Activated CD8-positive, alpha-beta memory T cell treated with anti-CD3 and anti-CD28 coated beads, Interleukin-2, amount 10 ng/mL, durations not matched to agents 7 days and 5 days (primary cell): ENCODE measurements around the gene MED29. TPM values are rescaled to one million over a fixed set of nuclear protein-coding genes. Genes with fewer than 3 reads are reported as not detected.

Experiments
- ATAC-seq: fragments of 150-1000 bp; cut with Tn5 transposase; one replicate; pipeline ENCODE4 v1.10.0; 2021; ENCODE audit warnings: moderate library complexity
- CTCF ChIA-PET: fragments of 350-600 bp; sonication (Branson Sonifier 250); formaldehyde crosslinking; loops from one replicate; lab custom pipeline; 2021; ENCODE audit warnings: antibody characterized with exemption; lab: Charles Lee
- DNase-seq: peaks from one replicate; pipeline ENCODE4 v3.0.0-alpha.2; 2020
- H3K27ac Mint-ChIP-seq: one replicate; pipeline ENCODE4 v1.8.0; 2021; ENCODE audit warnings: mild to moderate bottlenecking, mixed read lengths
- H3K27me3 Mint-ChIP-seq: one replicate; pipeline ENCODE4 v1.8.0; 2021; ENCODE audit warnings: mixed read lengths
- H3K36me3 Mint-ChIP-seq: one replicate; pipeline ENCODE4 v1.8.0; 2021; ENCODE audit warnings: mild to moderate bottlenecking, mixed read lengths
- H3K4me1 Mint-ChIP-seq: one replicate; pipeline ENCODE4 v1.8.0; 2021; ENCODE audit warnings: mixed read lengths
- H3K4me3 Mint-ChIP-seq: one replicate; pipeline ENCODE4 v1.8.0; 2021; ENCODE audit warnings: mild to moderate bottlenecking, moderate library complexity, mixed read lengths
- H3K9me3 Mint-ChIP-seq: one replicate; pipeline ENCODE4 v1.8.0; 2022; ENCODE audit warnings: low read depth, mixed read lengths
- total RNA-seq, 2 experiments: library from RNA; stranded (reverse); gene quantifications; one replicate each; pipeline ENCODE4 v1.2.3, GENCODE V29; 2021

The MED29 gene
- total RNA-seq, 2 experiments from 2014 or later: 31.0 to 31.2 TPM

DNA sequence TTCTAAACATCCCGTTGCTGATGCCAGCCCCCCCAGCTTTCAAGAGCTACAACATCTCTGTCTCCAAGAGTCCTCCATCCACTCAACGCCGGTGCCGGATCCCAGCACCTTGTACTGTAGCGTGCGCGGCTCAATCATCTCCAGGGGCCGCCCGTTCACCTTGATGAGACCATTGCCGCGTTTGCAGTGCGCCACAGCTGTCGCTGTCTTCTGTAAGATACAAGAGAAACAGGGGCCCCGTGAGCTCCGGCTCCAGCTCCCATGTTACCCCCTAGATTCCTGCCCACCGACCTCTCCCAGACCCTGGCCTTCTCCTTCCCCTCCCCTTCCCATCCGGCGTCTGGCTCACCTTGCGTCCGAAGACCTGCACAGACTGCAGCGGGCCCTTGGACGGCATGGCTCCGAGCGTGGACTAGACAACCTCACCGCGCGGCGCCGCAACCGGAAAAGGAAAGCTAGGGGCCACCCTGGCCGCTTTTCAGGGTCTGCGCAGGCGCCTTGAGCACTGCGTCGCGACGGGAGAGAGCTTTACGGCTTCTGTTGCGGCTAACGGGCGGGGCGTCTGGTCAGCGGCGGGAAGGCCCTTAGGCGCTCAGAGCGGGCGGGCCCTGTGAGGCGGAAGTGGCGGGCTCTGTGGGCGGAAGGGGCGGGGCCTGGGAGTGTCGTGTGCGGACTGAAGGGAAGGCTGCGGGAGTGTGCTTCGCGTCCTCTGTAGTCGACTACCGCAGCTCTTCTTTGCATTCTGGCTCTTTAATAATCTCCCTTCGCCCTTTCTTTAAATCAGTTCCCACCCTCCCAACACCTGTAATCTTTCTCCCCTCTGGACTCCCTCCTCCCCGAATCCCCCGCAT lies 44.5 kb downstream of the MED29 start, which contains the start of gene RPS16:
TSS of gene RPS16 (minus strand) at position 451 of the 851 bp plus-strand sequence. CDS start at position 397, 54 bp downstream.
- Mint-ChIP-seq H3K9me3 (no peaks in the 10 kb centered on the region), H3K27ac (peak within 1 kb of the TSS; percentile 99), H3K4me3 (peak within 1 kb of the TSS; percentile 99), H3K27me3 (peaks cover 4% of the 10 kb centered on the region), H3K4me1 (peaks cover 55% of the 10 kb centered on the region), H3K36me3 (peaks cover 36% of the 10 kb centered on the region)
- peak; percentile 99 for DNase-seq
- CTCF ChIA-PET: interaction anchor here (0.6 to 3.4 kb wide), 21 partner anchors 9 to 535 kb away, joined by 3 to 20 read pairs (median 4); partner anchors contain the start of genes EID2, EID2B, MED29 and PAF1
- peak; percentile 87 for ATAC-seq

DNA sequence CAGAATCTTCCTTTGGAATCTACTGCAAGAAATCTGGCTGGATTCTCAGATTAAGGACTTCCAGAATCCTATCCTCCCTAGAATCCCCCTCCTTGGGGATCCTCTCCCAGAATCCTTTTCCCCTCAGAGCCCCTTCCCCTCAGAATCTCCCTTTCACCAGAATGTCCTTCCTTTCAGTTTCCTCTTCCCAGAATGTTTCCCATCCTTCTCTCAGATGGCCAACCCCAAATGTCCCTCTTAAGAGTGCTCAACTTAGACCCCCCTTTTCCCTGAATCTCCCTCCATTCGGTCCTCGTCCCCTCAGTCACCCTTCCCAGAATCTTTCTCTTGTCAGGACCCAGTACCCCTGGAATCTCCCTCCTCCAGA lies 45.2 kb downstream of the MED29 start:
- DNase-seq (no peak), ATAC-seq (no peak)
- peak overlapping the region; percentile 99 for H3K4me3 Mint-ChIP-seq
- CTCF ChIA-PET: interaction anchor here (0.6 to 3.4 kb wide), 15 partner anchors 8 to 534 kb away, joined by 3 to 20 read pairs (median 5); partner anchors contain the start of genes EID2B, MED29, PAF1 and PLEKHG2
- H3K36me3 Mint-ChIP-seq: peaks cover 34% of the 10 kb centered on the region
- H3K27ac Mint-ChIP-seq: peak overlapping the region; percentile 99
- H3K4me1 Mint-ChIP-seq: peaks cover 50% of the 10 kb centered on the region
- H3K9me3 Mint-ChIP-seq: no peaks in the 10 kb centered on the region
- H3K27me3 Mint-ChIP-seq: peaks cover 4% of the 10 kb centered on the region

DNA sequence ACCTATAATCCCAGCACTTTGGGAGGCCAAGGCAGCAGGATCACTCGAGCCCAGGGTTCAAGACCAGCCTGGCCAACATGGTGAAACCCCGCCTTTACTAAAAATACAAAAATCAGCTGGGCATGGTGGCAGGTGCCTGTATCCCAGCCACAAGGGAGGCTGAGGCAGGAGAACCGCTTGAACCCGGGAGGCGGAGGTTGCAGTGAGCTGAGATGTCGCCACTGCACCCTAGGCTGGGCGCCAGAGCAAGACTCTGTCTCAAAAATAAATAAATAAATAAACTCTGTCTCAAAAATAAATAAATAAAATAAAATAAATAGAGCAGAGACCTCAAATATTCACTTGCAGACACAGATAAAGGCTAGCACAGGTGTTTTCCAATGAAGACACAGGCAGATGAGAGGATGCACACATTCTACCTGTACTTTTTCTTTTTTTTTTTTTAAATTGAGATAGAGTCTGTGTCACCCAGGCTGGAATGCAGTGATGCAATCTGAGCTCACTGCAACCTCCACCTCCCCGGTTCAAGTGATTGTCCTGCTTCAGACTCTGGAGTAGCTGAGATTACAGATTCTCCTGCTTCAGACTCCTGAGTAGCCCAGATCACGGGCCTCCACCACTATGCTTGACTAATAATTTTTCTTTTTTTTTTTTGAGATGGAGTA lies 47.2 kb downstream of the MED29 start:
- peaks cover 38% of the 10 kb centered on the region for H3K4me1 Mint-ChIP-seq
- no peak overlapping the region for H3K4me3 Mint-ChIP-seq
- H3K27me3 Mint-ChIP-seq: peaks cover 4% of the 10 kb centered on the region

DNA sequence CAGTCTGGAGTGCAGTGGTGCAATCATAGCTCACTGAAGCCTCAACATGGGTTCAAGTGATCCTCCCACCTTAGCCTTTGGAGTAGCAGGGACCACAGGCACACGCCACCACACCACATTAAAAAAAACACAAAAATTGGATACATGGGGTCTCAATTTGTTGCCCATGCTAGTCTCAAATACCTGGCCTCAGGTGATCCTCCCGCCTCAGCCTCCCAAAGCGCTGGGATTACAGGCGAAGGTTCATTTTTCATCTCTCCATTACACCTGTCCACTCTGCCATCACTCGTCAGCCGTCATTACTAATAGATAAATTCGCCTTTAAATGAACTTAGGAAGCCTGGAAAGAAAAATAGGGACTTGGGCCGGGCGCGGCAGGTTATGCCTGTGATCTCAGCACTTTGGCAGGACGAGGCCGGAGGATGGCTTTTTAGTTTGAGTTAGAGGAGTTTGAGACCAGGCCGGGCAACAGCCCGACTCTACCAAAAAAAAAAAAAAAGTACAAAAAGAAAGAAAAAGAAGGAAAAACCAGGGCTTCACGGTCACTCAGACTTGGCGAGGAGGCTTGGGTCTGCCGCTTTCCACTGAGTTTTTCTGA lies 53.5 kb downstream of the MED29 start:
- Mint-ChIP-seq H3K9me3 (no peaks in the 10 kb centered on the region), H3K4me1 (peaks cover 51% of the 10 kb centered on the region), H3K4me3 (peak overlapping the region; percentile 100), H3K27me3 (no peaks in the 10 kb centered on the region), H3K36me3 (peaks cover 25% of the 10 kb centered on the region), H3K27ac (peak overlapping the region; percentile 99)
- no peak for ATAC-seq
- CTCF ChIA-PET: interaction anchor here (0.6 to 3.4 kb wide), 9 partner anchors 9 to 1042 kb away, joined by 3 to 18 read pairs (median 5); partner anchors contain the start of genes EID2B, FAM98C and RPS16
- DNase-seq: no peak

More for the DNA sequence above, 47.2 kb downstream of the MED29 start:
- DNase-seq (no peak), ATAC-seq (no peak)
- no peaks in the 10 kb centered on the region for H3K9me3 Mint-ChIP-seq
- CTCF ChIA-PET: interaction anchor here (0.6 to 5.1 kb wide), 5 partner anchors 67 to 1092 kb away, joined by 3 to 59 read pairs (median 4); partner anchors contain the start of gene EID2B
- peaks cover 24% of the 10 kb centered on the region for H3K36me3 Mint-ChIP-seq
- H3K27ac Mint-ChIP-seq: no peak overlapping the region

DNA sequence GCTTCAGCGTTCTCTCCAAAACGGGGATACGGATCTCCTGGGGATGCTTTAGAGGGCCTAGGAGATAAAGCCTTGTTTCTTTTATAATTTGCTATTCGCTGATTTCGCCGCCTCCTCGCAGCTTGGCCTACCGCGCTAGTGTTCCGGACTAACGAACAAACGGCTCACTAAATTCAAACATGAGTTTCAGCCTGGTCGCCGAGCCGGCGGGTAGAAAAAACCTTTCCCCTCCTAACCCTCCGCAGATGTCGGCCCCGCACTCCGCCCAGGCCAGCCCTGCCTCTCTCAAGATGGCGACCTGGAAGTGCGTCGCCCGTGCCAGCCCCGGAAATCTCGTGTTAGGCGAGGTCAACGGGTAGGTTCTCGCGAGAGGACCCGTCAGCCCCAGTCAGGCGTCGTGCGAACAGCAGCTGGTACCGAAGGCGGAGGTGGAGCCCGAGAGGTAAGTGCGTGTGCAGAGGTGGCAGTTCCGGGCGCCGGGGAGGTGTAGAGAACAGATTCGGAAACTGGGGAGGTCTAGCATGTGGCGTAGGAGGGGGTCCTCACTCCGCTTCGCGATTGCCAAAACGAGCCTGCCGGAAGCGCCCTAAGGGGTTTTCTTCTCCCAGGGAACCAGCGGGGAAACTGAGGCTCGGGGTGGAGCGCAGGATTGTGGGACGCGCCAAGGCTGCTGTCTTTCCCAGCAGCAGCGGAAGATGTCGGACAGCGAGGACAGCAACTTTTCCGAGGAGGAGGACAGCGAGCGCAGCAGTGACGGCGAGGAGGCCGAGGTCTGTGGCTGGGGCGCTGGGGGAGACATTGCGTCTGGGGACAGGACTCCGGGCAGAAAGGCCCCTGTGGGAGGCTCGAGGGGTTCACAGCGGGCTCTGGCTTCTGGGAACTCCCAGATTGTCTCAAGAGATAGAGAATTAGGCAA lies 54.3 kb downstream of the MED29 start, which contains the start of gene SUPT5H:
TSS of gene SUPT5H (plus strand) at position 387 of the 916 bp plus-strand sequence. CDS start at position 696, 309 bp downstream.
- Mint-ChIP-seq H3K4me1 (peaks cover 52% of the 10 kb centered on the region), H3K4me3 (peak within 1 kb of the TSS; percentile 100), H3K27ac (peak within 1 kb of the TSS; percentile 99), H3K9me3 (no peaks in the 10 kb centered on the region), H3K36me3 (peaks cover 25% of the 10 kb centered on the region), H3K27me3 (no peaks in the 10 kb centered on the region)
- DNase-seq (peak; percentile 99), ATAC-seq (peak; percentile 94)
- CTCF ChIA-PET: interaction anchor here (0.6 to 3.4 kb wide), 9 partner anchors 10 to 1043 kb away, joined by 3 to 18 read pairs (median 5); partner anchors contain the start of genes EID2B, FAM98C and RPS16

DNA sequence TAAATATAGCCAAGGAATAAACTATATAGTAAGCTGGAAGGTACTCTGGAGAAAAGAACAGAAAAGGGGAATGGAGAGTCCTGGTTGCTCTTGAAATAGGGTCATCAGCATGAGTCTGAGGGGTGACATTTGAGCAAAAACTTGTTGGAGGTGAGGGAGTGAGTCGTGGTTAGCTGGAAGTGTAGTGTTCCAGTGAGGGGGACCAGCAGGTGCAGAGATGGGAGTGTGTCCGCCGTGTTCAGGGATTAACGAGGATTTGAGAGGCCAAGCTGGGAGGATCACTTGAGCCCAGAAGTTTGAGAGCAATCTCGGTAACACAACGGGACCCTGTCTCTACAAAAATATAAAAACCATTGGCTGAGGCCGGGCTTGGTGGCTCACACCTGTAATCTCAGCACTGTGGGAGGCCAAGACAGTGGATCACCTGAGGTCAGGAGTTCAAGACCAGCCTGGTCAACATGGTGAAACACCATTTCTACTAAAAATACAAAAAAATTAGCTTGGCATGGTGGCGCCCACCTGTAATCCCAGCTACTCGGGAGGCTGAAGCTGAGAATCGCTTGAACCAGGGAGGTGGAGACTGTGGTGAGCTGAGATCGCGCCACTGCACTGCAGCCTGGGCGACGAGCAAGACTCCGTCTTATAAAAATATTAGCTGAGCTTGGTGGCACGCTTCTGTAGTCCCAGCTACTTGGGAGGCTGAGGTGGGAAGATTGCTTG lies 55.3 kb downstream of the MED29 start:
- Mint-ChIP-seq H3K4me3 (peak overlapping the region; percentile 100), H3K9me3 (no peaks in the 10 kb centered on the region), H3K27me3 (no peaks in the 10 kb centered on the region), H3K4me1 (peaks cover 54% of the 10 kb centered on the region), H3K36me3 (peaks cover 29% of the 10 kb centered on the region), H3K27ac (peak overlapping the region; percentile 99)
- no peak for ATAC-seq
- CTCF ChIA-PET: interaction anchor here (0.9 to 3.4 kb wide), 3 partner anchors 28 to 87 kb away, joined by 3 to 18 read pairs (median 16); partner anchors contain the start of gene EID2B
- DNase-seq: no peak

DNA sequence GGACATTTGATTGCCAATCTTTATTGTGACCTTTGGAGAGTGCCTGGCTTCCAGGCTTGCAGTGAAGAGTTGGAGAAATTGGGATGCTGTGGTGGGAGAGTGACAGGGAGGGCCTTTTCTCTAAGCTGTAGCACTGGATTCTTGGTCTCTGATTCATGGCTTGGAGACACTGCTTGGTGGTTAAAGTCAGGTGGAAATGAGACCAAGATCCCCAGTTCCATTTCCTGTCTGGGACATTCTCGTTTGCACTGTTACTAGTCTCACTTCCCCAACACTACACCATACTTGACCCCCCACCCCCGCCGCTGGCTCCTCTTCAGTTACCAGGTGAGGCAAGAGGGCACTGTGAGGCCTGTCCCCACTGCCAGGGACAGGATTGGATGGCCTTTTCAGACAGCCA lies 57.1 kb downstream of the MED29 start:
- H3K4me3 Mint-ChIP-seq: peak overlapping the region; percentile 100
- H3K4me1 Mint-ChIP-seq: peaks cover 65% of the 10 kb centered on the region
- CTCF ChIA-PET: interaction anchor here (0.8 to 1.4 kb wide), 6 partner anchors 13 to 395 kb away, joined by 3 to 5 read pairs (median 3); partner anchors contain the start of genes EID2B, RPS16 and SAMD4B
- peak overlapping the region; percentile 99 for H3K27ac Mint-ChIP-seq
- no peak for DNase-seq
- peaks cover 43% of the 10 kb centered on the region for H3K36me3 Mint-ChIP-seq
- no peaks in the 10 kb centered on the region for H3K27me3 Mint-ChIP-seq
- no peaks in the 10 kb centered on the region for H3K9me3 Mint-ChIP-seq
- ATAC-seq: no peak

DNA sequence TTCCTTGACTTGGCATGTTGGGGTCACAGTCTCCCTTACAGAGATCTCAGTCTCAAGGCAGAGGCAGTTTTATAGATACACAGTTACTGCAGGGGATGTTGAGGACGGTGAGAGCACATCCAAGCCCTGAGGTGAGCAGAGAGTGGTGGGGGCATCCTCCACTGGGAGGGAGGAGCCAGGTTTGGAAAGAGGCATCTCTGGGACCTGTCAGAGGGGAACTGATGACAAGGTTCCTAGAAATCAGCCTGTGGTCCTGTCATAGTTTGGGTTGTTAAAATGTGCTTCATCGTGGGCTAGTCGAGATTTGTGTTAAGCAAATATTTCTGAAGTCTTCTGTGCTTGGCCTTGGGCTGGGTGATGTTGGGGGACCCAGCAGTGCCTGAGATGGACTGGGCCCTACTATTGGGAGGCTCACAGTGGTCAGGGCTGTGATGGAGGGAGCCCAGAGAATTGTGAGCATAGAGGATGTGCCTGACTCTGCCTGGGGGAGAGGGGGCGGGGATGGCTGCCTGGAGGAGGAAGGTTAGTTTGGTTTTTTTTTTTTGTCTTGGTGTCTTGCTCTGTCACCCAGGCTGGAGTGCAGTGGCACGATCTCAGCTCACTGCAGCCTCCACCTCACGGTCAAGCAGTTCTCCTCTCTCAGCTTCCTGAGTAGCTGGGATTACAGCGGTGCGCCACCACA lies 58.1 kb downstream of the MED29 start:
- Mint-ChIP-seq H3K27ac (peak overlapping the region; percentile 99), H3K27me3 (no peaks in the 10 kb centered on the region), H3K4me3 (peak overlapping the region; percentile 17), H3K9me3 (no peaks in the 10 kb centered on the region), H3K4me1 (peaks cover 65% of the 10 kb centered on the region), H3K36me3 (peaks cover 51% of the 10 kb centered on the region)
- ATAC-seq: no peak
- CTCF ChIA-PET: interaction anchor here (0.8 to 1.8 kb wide), 5 partner anchors 25 to 107 kb away, joined by 3 to 7 read pairs (median 3); partner anchors contain the start of genes EID2B and SAMD4B
- no peak for DNase-seq
